Measurements from ENCODE around the gene TOR1B.

TOR1B gene

DNA sequence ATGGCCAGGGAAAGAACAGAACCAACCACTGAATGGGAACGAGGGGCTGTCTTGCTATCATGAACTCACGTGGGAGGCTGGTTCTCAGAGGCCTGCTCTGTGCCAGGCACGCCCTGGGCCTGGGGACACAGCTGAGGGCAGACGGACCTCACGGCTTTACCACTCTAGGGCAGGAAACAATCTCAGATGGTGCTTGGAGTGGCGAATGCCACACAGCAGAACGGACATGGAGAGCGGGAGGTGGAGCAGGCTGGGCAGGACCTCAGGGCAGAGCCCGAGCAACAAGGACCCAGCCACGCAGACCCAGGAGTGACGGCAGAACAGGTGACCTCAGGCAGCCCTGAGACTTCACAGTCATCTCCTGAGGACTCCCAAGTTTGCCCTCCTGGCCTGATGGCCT, 12.3 kb downstream of the TOR1B start:
- DNase-seq = no peak

GRCh38 chr9:129816501-129817435, 13.8 kb downstream of the TOR1B start:
- no peak for DNase-seq

- DNase-seq = no peak
Observed at GRCh38 chr9:129822898-129823541, 20.0 kb downstream of the TOR1B start.

- no peak for DNase-seq
Observed at GRCh38 chr9:129823542-129823934, 20.6 kb downstream of the TOR1B start.

DNA sequence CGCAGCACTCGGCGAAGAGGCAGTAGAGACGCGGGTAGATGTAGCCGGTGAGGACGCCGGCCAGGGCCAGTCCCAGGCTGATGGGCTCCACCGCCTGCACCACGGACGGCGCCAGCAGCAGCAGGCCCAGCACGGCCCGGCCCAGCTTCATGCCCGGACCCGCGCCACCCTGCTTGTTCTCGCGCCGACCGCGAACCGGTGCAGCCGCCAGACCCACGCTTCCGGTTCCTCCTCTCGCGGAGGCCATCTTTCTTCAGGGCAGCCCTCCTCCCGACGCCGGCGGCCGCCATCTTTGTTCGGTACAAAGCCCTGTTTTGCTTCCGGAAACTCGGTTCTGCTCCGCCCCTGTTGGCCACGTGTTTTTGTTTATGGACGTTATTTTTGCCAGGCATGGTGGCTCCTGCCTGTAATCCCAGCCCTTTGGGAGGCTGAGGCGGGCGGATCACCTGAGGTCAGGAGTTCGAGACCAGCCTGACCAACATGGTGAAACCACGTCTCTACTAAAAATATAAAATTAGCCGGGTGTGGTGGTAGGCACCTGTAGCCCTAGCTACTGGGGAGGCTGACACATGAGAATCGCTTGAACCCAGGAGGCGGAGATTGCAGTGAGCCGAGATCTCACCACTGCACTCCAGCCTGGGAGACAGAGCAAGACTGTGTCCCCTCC, 21.1 kb downstream of the TOR1B start, which contains the start of gene TOR1A:
TOR1A (minus strand) TSS at position 202 of the 667 bp plus-strand sequence; CDS start at position 151, 51 bp downstream.
- DNase-seq = no peak

- no peak for DNase-seq
Observed at GRCh38 chr9:129826344-129826743, 23.4 kb downstream of the TOR1B start.

GRCh38 chr9:129826759-129827158, 23.8 kb downstream of the TOR1B start:
- no peak for DNase-seq

- DNase-seq = no peak
Observed at GRCh38 chr9:129828051-129828450, 25.1 kb downstream of the TOR1B start.

- no peak for DNase-seq
Observed at GRCh38 chr9:129828969-129829368, 26.0 kb downstream of the TOR1B start.

DNA sequence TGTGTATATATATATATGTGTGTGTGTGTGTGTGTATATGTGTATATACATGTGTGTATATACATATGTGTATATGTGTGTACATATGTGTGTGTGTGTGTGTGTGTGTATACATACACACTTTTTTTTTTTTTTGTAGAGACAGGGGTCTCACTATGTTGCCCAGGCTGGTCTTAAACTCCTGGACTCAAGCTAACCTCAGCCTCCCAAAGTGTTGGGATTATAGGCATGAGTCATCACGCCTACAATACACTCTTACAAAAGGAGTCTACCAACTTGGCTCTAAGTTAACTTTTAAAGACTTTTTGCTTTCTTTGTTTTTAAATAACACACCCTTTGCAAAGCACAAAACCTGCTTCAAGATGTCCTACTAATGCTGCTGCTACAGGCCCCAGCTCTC, 30.0 kb downstream of the TOR1B start:
- DNase-seq = no peak

DNA sequence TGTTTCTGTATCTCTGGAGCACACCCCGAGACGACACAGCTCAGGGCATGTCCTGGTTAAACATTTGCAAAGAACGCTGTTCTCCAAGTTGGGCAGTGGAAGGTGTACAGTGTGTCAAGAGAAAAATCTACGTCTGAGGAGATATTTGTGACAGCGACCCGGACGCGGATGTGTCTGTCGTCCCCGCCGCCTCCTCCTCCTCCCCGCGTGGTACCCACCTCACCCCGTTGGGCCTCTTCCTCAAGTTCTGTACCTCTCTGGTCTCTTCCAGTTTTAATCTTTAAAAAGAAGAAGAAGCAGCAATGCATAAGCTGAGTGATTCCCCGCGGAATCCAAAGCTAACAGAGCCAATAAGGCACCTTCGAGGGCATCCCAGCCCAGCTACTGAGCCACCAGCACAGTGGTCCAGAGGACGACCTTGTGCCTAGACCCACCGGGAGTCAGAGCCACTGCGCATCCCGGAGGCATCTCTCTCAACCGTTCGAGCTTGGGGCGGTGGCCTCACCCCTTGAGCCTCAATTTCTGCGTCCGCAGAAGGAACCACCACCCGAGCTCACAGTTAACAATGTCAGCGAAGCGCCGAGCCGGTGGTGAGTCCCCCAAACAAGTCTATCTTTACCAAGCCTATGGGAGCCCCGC, 31.6 kb downstream of the TOR1B start:
- DNase-seq = no peak

GRCh38 chr9:129835128-129835859, 32.3 kb downstream of the TOR1B start, which contains the start of the genes C9orf78 and USP20:
Gene C9orf78, minus strand, starts transcription at chr9:129835275. Its CDS starts 54 bp downstream, at chr9:129835221.
Gene USP20, plus strand, starts transcription at chr9:129835458. Its CDS starts 17,098 bp downstream, at chr9:129852556.
- DNase-seq = peak; percentile 45

- no peak for DNase-seq
Observed at GRCh38 chr9:129835860-129836223, 32.9 kb downstream of the TOR1B start.

DNA sequence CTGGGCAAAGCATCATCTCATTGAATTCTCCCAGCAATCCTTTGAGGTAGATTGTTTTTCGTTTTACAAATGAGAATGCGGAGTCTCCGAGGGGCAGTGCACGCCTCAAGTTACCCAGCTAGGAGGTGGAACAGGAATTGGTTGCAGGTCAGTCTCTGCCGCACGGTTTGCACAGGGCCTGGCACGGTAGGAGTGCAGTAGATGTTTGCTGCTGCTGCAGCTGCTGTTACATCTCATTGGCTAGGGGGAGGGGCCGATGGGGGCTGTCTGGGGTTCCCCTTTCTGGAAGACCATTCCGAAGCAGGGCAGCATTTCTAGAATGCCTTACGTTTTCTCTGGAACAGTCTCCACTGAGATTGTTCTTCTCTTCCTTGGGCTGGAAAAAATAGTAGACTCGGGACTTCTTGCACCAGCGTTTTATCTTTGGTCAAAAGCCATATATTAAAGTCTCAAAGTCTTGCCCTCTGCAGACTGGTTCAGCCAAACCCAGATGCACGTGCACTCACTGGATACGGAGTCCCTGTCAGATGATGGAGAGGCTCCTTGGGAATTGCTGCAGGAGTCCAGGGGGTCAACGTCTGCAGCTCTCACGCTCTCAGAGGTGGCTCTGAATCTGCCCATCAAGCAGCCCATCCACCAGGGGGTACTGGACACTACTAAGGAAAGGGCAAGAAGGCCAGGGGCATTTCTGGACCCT, 33.5 kb downstream of the TOR1B start:
- DNase-seq = no peak

- DNase-seq = no peak
Observed at GRCh38 chr9:129838707-129839259, 35.8 kb downstream of the TOR1B start.

- DNase-seq = no peak
Observed at GRCh38 chr9:129839324-129840023, 36.5 kb downstream of the TOR1B start.

DNA sequence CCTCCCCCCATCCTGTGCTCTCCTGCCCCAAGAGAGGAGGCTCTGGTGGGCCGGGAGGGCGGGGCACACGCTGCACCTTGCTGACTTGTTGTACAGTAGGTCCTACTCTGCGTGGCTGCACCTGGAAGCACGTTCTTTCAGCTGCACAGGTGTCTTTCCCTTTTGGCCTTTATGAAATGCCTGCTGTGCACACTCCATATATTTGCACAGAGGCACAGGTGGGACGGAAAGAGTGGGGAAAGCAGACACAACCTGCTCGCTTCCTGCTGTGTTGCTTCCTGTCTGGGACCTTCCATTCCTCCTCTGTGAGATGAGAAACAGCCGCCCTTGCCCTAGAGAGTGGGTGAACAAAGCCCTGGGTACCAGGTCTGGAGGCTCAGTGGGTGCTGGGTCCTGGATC, 37.0 kb downstream of the TOR1B start:
- DNase-seq = no peak

DNA sequence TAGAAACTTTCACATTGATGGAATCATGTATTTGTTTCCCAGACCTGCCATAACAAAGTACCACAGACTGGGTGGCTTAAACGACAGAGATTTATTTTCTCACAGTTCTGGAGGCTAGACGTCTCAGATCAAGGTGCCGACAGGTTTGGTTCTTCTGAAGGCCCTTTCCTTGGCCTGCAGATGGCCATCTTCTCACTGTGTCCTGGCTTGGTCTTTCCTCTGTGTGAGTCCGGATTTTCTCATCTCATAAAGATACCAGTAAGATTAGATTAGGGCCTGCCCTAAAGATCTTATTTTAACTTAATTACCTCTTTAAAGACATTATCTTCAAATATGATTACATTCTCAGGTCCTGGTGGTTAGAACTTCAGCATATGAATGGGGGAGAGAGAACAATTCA, 38.1 kb downstream of the TOR1B start:
- DNase-seq = no peak

DNA sequence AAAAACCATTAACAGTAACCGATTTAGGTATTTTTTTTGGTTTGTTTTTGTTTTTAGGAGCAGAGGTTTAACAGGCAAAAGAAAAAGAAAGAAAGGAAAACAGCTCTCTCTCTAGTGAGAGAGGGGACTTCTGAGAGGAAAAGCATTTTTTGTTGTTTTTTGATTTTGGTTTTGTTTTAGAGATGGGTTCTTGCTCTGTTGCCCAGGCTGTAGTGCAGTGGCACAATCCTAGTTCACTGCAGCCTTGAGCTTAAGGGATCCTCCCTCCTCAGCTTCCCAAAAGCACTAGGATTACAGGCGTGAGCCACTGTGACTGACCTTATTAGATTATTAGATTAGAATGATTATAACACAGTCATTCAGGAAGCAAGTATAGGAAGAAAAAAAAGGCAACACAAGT, 42.4 kb downstream of the TOR1B start:
- no peak for DNase-seq

DNA sequence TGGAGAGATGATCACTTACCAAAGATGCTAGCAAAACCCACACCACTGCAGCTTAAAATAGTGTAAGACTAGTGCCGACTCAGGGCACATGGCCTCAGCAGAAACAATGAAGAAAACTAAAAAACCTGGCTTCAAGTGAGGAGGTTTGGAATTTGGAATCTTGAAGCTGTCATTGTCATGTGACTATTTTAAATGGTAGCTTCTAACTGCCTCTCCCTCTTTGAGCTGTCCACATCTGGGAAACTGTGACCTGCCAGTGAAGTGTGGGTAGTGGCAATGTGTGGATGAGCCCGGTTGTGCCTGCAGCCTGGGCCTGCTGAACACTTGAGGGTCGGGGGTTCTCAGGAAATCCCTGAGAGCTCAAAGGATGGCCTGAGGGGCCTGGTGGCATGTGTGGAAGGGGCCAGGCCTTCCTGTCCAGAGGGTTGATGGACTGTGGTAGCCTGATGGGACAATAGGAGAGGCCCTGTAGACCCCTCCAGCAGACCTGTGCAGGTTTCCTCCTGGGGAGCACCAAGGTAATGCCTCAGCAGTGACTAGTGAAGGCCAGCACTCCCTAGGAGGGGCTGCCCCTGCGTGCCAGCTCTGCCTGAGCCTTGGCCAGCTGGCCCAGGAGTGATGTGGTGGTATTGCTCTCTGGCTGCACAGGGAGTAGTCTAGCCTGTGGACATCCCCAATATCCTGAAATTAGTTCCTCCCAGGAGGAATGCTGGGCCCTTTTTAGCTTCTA, 45.9 kb downstream of the TOR1B start:
- DNase-seq = no peak

Data from cortex of kidney (tissue), 1 donor.